Stimulated activated CD4-positive, alpha-beta T cell treated with anti-CD3 and anti-CD28 coated beads, Interleukin-4, amount 100 ng/mL, for 4 hours (primary cell): ENCODE results near the gene FOXO1.

ENCODE experiments used
- DNase-seq, 2 experiments: peaks; one replicate each; pipeline ENCODE4 v3.0.0-alpha.2; 2020

The FOXO1 gene

DNA sequence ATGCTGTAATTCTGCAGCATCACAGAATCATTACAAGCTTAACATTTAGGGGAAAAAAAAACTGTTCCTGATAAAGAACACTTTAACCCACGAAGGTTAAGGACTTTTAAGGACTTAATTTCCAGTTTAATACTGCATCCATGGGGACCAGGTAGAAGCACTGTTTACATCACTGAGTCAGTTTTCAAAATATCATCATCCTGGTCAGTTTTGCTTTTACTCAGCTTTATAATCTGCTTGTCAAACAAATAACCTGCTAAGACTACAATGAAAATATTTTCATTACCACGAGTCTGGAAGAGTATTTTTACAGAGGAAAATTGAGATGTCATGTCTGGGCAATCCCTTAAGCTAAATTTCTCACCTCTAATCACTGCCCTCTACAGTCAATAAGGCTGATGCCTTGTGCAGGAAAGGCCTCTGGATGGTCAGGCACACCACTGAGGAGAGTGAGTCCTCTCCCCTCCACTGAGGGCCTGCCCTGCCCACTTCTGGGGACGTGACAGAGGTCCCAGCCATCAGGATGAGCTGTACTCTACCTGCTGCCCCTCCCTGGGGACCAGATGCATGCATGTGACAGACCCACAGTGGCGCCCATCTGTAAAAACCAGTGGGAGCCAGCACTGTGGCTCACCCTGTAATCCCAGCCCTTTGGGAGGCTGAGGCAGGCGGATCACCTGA lies 31.0 kb downstream of the FOXO1 start:
- no peak for DNase-seq

GRCh38 chr13:40632915-40633314 lies 33.5 kb downstream of the FOXO1 start:
- no peak for DNase-seq

GRCh38 chr13:40631605-40632004 lies 34.8 kb downstream of the FOXO1 start:
- DNase-seq, result no peak

GRCh38 chr13:40629678-40630384 lies 36.6 kb downstream of the FOXO1 start:
- DNase-seq, result no peak

DNA sequence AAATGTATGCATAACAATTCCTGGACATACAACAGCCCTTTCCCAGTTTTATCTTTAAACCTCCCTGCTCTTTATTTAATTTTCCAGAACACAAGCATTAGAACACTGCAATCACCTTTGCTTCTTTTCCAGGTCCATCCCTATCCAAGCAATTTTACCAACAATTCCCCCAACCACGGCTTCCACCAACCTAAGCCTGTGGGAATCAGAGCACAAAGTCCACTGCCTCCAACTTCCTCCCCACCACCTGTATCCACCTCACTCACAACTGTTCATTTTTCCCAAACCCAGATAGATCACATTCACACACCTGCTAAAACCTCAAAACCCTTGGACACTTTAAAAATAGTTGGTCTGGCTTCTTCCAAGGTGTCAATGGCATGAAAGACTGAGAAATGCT lies 39.5 kb downstream of the FOXO1 start:
- DNase-seq, result no peak

DNA sequence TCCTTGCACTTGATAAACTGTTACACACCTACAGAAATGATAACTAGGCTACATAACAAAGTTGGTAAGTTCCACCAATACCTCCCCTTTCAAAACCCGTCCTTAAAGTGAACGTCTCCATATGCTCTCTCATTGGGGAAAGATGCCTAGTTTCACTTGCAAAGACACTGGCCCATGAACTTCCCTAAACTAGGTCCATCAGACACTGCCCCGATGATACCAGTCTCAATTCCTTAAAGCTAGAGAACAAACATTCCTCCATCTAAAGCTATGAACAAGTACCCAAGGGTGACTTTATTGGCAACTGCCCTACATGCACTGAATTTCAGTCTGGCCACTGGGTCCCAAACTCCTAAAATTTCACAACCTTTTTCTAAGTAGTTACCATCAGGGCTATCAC lies 39.9 kb downstream of the FOXO1 start:
- DNase-seq, result no peak

- DNase-seq, result no peak
These were observed 41.5 kb downstream of the FOXO1 start for GRCh38 chr13:40624986-40625385.

DNA sequence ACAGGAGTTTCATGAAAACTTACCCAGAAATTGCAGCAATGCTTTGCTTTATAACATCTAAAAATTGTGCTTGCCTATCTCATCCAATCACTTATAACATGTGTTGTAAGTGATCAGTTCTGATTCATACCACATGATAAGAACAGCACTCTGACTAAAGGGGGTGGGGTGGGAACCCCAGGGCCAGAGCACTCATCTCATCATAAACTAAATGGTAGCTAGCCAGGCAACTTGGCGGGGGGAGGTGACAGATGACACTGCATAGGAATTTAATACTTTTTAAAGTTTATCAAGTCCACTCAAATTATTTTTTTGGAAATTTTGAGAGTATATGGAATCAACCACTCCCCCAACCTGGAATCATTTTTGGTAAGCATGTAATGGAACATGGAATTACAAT lies 42.1 kb downstream of the FOXO1 start:
- peak; percentile 23 to 56 for DNase-seq

DNA sequence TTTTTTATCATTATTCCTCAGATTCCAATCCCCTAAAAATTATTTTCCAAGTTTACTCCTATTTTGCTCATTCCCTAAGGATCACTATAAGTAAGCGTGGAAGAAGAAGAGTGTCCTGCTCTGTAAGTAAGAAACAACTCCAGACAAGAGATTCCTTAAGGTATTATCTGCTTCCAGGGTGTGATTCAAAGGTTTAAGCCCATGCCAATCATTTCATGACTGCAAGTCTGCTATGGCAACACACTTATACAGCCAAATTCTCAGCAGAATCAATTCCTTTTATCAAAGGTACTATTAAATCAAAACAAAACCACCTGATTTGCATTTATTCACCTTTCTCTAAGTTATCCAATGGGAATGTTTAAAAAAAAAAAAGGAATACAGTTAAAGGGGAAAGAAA lies 43.7 kb downstream of the FOXO1 start:
- no peak for DNase-seq

- DNase-seq, result no peak
These were observed 44.2 kb downstream of the FOXO1 start for GRCh38 chr13:40622246-40622645.

- DNase-seq, result no peak
These were observed 47.0 kb downstream of the FOXO1 start for GRCh38 chr13:40619479-40619814.

- DNase-seq, result no peak
These were observed 47.6 kb downstream of the FOXO1 start for GRCh38 chr13:40618581-40619478.

DNA sequence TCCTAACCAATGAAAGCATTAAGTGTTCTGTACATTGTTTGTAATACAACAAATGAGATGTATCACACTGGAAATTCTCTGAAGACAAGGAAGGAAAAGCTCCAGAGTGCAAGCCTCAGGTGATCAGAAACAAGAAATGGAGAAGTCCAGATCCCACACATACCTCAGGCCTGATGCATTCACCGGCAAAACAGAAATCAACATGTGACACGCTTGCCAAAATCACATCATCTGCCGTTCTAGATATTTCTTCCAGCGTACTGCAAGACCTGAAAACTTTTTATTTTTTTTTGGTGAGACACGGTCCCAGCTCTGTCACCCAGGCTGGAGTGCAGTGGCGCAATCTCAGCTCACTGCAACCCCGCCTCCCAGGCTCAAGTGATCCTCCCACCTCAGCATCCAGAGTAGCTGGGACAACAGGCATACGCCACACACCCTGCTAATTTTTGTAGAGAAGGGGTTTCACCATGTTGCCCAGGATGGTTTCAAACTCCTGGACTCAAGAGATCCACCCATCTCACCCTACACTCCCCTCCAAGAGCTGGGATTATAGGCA lies 48.6 kb downstream of the FOXO1 start:
- no peak for DNase-seq

GRCh38 chr13:40615619-40616018 lies 50.8 kb downstream of the FOXO1 start:
- no peak for DNase-seq

DNA sequence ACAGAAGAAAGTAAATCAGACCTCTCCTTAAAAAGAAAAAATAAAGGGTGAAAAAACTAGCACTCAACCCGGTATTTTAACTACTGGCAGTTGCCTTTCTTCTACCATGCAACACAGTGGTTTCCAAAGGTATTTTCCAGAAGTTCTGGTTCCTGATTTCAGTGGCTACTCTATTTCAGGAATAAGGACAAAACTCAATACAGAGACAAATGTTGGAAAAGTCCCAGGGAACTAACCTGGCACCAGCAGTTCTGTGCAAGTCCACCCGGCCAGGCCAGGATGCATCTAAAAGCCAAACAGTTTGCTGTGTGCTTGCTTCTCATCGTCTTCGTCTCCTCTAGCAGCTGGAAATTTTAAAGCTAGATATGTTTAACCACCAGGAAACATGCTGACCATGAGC lies 52.5 kb downstream of the FOXO1 start:
- DNase-seq, result no peak

- peak in 1 of 2 experiments; percentile 34 for DNase-seq
These were observed 53.1 kb downstream of the FOXO1 start for GRCh38 chr13:40613192-40613818.

DNA sequence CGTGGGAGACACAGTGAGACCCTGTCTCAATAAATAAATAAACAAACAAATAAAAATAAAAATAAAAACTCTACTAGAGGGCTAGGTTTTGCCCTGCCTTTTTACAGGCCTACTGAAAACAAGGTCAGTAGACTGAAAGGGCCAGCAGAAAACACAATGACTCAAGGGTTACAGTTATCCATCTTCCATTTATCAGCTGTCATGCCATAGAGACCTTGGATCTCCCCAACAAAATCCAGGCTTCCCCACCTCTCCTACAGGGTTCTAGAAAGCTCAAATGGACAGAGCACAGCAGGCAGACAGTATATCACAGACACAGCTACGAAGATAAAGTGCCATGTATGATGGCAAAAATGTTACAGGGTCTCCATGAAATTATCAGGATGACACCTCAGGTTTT lies 54.4 kb downstream of the FOXO1 start:
- DNase-seq, result no peak

- no peak for DNase-seq
These were observed 54.8 kb downstream of the FOXO1 start for GRCh38 chr13:40611635-40612034.

DNA sequence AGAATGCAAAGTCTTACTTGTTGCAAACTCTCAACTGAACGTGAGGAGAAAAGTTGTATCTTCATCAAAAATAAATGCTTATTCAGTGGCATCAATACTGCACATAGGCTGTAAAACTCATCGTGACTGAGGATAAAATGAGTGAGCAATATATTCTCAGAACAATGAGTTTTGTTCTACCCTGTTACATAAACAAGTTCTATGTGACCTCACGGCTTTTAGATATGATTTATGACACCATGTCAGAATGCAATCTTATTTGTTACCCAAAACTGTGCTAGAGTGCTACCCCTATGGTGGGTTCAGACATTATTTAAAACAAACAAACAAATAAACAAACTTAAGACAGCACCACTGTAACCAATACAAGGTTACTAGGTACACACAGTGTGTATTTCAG lies 55.4 kb downstream of the FOXO1 start:
- DNase-seq, result no peak

DNA sequence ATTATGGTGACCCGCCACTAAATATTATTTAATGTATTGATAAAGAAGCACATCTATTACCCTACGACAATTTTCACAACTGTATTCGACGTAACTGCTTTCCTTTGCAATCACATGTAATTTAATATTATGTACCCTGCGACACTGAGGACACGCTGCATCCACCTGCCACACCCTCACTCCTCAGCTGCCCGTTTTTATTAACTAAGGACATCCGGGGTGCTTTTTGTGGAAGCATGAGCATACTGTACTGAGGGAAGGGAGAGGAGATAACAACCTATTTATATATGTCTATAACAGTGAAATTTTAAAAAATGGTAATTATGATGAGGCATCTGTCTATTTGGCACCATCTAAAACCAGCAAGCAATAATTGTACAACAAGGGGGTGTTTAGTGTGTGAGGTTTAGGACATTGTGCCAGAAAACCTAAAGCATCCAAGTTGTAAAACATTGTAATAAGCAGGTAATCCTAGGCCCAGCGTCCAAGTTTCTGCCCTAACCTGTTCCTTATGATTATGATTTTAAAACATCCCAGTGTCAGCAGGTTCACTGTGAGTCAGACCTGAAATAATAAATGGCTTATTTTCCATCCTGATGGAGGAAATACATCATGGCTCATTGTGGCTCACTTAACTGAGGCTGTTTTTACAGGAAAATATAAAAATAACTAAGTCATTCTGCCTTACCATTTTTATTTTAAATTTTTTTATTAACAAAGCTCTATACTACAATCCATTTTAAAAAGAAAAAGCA lies 56.3 kb downstream of the FOXO1 start:
- no peak for DNase-seq

DNA sequence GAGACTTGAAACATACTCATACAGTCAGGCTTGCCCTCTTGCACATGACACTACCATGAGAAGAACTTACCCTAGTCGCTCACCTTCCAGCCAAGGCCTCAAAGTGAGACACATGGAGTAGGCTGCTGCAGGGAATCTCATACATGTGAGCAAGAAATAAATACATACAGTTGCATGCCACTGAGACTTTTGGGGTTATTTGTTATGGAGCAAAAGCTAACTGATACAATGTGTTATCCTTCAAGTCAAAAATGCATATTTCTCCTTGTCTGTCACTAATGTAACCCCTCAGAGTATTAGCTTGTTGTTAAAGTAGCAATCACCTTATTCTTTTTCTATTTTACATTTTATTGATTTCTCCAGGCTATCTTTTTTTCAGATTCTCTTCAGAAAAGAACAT lies 58.1 kb downstream of the FOXO1 start:
- no peak for DNase-seq

DNA sequence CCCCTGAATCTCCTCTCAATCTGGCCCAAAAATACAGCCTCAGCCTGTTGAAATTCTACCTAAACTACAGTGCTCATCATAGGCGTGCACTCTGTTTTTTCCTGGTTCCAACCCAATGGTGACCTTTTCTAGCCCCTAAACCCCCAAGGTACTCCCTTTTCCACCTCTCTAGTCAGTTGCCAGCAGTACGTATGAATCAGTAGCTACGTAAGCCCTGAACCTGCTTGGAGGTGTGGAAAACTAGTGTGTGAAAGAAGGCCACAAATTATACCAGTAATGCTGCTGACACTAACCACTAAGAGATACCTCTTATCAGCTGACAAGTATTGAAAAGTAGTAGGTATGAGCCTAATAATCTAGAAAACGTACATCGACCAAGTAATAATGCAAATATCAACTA lies 60.9 kb downstream of the FOXO1 start:
- no peak for DNase-seq
